ENCODE data around the gene DNMBP.
"Not testable (repeated sequence)": the region's sequence is repeated elsewhere in the genome, so short reads cannot be mapped to it uniquely, and the experiment has no call there.

The DNMBP gene

GRCh38 chr10:99993701-99994689, 15.8 kb downstream of the DNMBP start:
- DNase-seq (ENCODE audit: low read depth), result peak; percentile 92

GRCh38 chr10:99985637-99986036, 24.1 kb downstream of the DNMBP start:
- DNase-seq (ENCODE audit: low read depth), result not testable (repeated sequence)

- peak; percentile 54 for DNase-seq (ENCODE audit: low read depth)
These were observed 25.3 kb downstream of the DNMBP start for GRCh38 chr10:99984211-99985034.

- peak; percentile 86 for DNase-seq (ENCODE audit: low read depth)
These were observed 26.3 kb downstream of the DNMBP start for GRCh38 chr10:99983280-99983988.

GRCh38 chr10:99982728-99983127, 27.0 kb downstream of the DNMBP start:
- no peak for DNase-seq (ENCODE audit: low read depth)

GRCh38 chr10:99981581-99982199, 28.1 kb downstream of the DNMBP start:
- no peak for DNase-seq (ENCODE audit: low read depth)

GRCh38 chr10:99979066-99979685, 30.6 kb downstream of the DNMBP start:
- no peak for DNase-seq (ENCODE audit: low read depth)

- DNase-seq (ENCODE audit: low read depth), result no peak
These were observed 31.8 kb downstream of the DNMBP start for GRCh38 chr10:99977916-99978315.

GRCh38 chr10:99976886-99977665, 32.7 kb downstream of the DNMBP start:
- DNase-seq (ENCODE audit: low read depth), result peak; percentile 92

- DNase-seq (ENCODE audit: low read depth), result peak; percentile 85
These were observed 33.6 kb downstream of the DNMBP start for GRCh38 chr10:99975942-99976809.

- no peak for DNase-seq (ENCODE audit: low read depth)
These were observed 34.5 kb downstream of the DNMBP start for GRCh38 chr10:99975106-99975829.

GRCh38 chr10:99973190-99973589, 36.6 kb downstream of the DNMBP start:
- DNase-seq (ENCODE audit: low read depth), result no peak

- no peak for DNase-seq (ENCODE audit: low read depth)
These were observed 41.8 kb downstream of the DNMBP start for GRCh38 chr10:99967961-99968360.

GRCh38 chr10:99966306-99966705, 43.4 kb downstream of the DNMBP start:
- peak; percentile 39 for DNase-seq (ENCODE audit: low read depth)

- no peak for DNase-seq (ENCODE audit: low read depth)
These were observed 44.0 kb downstream of the DNMBP start for GRCh38 chr10:99965700-99966099.

GRCh38 chr10:99964791-99965190, 45.0 kb downstream of the DNMBP start:
- peak; percentile 47 for DNase-seq (ENCODE audit: low read depth)

- not testable (repeated sequence) for DNase-seq (ENCODE audit: low read depth)
These were observed 46.1 kb downstream of the DNMBP start for GRCh38 chr10:99963467-99964165.

- no peak for DNase-seq (ENCODE audit: low read depth)
These were observed 50.9 kb downstream of the DNMBP start for GRCh38 chr10:99958806-99959205.

Data from fibroblast of gingiva (primary cell).